GM19351 (cell line): ENCODE data around the gene KRTAP10-11.
"Not testable (repeated sequence)": the region's sequence is repeated elsewhere in the genome, so short reads cannot be mapped to it uniquely, and the experiment has no call there.

Experiments
- ATAC-seq: cut with Tn5 transposase; IDR thresholded peaks from one replicate; pipeline ENCODE4 v1.9.1; 2021; ENCODE audit warnings: mild to moderate bottlenecking, moderate library complexity; ENCODE audit not compliant: unreplicated experiment

KRTAP10-11 gene

GRCh38 chr21:44646366-44647221, at the start of gene KRTAP10-11:
TSS of gene KRTAP10-11 (plus strand) at chr21:44646414. CDS start at chr21:44646459, 45 bp downstream.
- not testable (repeated sequence) for ATAC-seq

GRCh38 chr21:44598061-44598460, 48.2 kb upstream of the KRTAP10-11 start:
- no peak for ATAC-seq

- ATAC-seq, result no peak
Observed at GRCh38 chr21:44599264-44600029, 46.8 kb upstream of the KRTAP10-11 start.

- not testable (repeated sequence) for ATAC-seq
Observed at GRCh38 chr21:44600118-44600978, 45.9 kb upstream of the KRTAP10-11 start, which contains the start of gene KRTAP10-7. TSS of gene KRTAP10-7 (plus strand) at chr21:44600597. CDS start at chr21:44600622, 25 bp downstream.

GRCh38 chr21:44601091-44601490, 45.1 kb upstream of the KRTAP10-11 start:
- ATAC-seq, result not testable (repeated sequence)

- no peak for ATAC-seq
Observed at GRCh38 chr21:44601596-44602462, 44.4 kb upstream of the KRTAP10-11 start.

- no peak for ATAC-seq
Observed at GRCh38 chr21:44602463-44602850, 43.8 kb upstream of the KRTAP10-11 start.

GRCh38 chr21:44603109-44603875, 42.9 kb upstream of the KRTAP10-11 start:
- no peak for ATAC-seq

GRCh38 chr21:44603911-44604310, 42.3 kb upstream of the KRTAP10-11 start:
- ATAC-seq, result no peak

- no peak for ATAC-seq
Observed at GRCh38 chr21:44606495-44606894, 39.7 kb upstream of the KRTAP10-11 start.

GRCh38 chr21:44609193-44609592, 37.0 kb upstream of the KRTAP10-11 start:
- no peak for ATAC-seq

- not testable (repeated sequence) for ATAC-seq
Observed at GRCh38 chr21:44610157-44610843, 35.9 kb upstream of the KRTAP10-11 start.

GRCh38 chr21:44611551-44611950, 34.7 kb upstream of the KRTAP10-11 start:
- no peak for ATAC-seq

- no peak for ATAC-seq
Observed at GRCh38 chr21:44612029-44612486, 34.2 kb upstream of the KRTAP10-11 start, which contains the start of gene KRTAP10-8. TSS of gene KRTAP10-8 (plus strand) at chr21:44612079. CDS start at chr21:44612101, 22 bp downstream.

GRCh38 chr21:44612669-44613229, 33.5 kb upstream of the KRTAP10-11 start:
- ATAC-seq, result no peak

GRCh38 chr21:44613386-44614155, 32.6 kb upstream of the KRTAP10-11 start:
- no peak for ATAC-seq

- ATAC-seq, result no peak
Observed at GRCh38 chr21:44614161-44614631, 32.0 kb upstream of the KRTAP10-11 start.
